Subcutaneous abdominal adipose tissue (tissue), 5 donors: ENCODE data around the gene MYL6B.
"Not testable (repeated sequence)": the region's sequence is repeated elsewhere in the genome, so short reads cannot be mapped to it uniquely, and the experiment has no call there.

Experiments used
- H3K27ac ChIP-seq: one replicate; pipeline ENCODE4 v1.7.0; 2013; ENCODE audit warnings: low read depth, mild to moderate bottlenecking, inconsistent platforms, low read length, moderate library complexity
- H3K27me3 ChIP-seq, 5 donors: one replicate each; pipeline ENCODE4 v1.7.0; 2013; ENCODE audit warnings: low read length in 5 of 5, inconsistent platforms in 1 of 5; ENCODE audit not compliant: control insufficient read depth in 5 of 5, insufficient read depth in 4 of 5
- H3K36me3 ChIP-seq, 5 donors: one replicate each; pipeline ENCODE4 v1.7.0; 2013; ENCODE audit warnings: low read length in 5 of 5; ENCODE audit not compliant: control insufficient read depth in 5 of 5, insufficient read depth in 5 of 5
- H3K4me1 ChIP-seq, 5 donors: one replicate each; pipeline ENCODE4 v1.7.0; 2013; ENCODE audit warnings: low read length in 5 of 5, mild to moderate bottlenecking in 3 of 5, moderate library complexity in 1 of 5; ENCODE audit not compliant: control insufficient read depth in 5 of 5, insufficient read depth in 5 of 5
- H3K4me3 ChIP-seq, 5 donors: one replicate each; pipeline ENCODE4 v1.7.0; 2013; ENCODE audit warnings: low read length in 5 of 5, low read depth in 1 of 5
- H3K9ac ChIP-seq, 5 donors: one replicate each; pipeline ENCODE4 v1.7.0; 2013; ENCODE audit warnings: low read length in 5 of 5, mild to moderate bottlenecking in 4 of 5, moderate library complexity in 3 of 5
- H3K9me3 ChIP-seq, 5 donors: one replicate each; pipeline ENCODE4 v1.7.0; 2013; ENCODE audit warnings: low read length in 5 of 5; ENCODE audit not compliant: control insufficient read depth in 5 of 5
- donor health status: healthy.
- donor health status: healthy.
- donor health status: healthy.
- donor health status: healthy.
- donor health status: healthy.

The MYL6B gene

DNA sequence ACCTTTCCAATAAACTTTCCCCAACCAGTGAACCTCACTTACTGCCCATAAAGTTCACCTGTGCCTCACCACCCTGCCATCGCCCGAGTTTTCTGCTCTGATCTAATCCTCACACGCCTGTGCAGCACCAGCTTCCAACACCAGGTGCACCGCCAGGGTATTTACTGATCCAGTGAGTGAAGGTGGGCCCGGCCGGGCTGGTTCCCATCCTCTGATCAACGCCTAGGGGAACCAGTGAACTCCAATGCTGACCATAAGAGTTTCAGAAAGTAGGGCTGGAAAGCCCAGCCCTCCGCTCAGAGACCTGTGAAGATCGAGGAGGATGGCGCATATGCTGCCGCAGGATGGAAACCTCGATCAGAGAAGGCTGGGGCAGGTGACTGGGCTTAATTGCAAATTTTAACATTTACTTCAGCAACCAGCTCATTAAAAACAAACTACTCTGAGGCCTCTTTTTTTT is 685 bp upstream of the MYL6B start:
- Histone ChIP-seq H3K27me3 (no peaks in the 10 kb centered on the region), H3K36me3 (no peaks in the 10 kb centered on the region), H3K9me3 (no peaks in the 10 kb centered on the region), H3K4me1 (peaks cover 6 to 39% (median 33%) of the 10 kb centered on the region in 5 donors), H3K9ac (peak overlapping the region; percentile 73 to 79 (median 78)), H3K4me3 (peak overlapping the region; percentile 53 to 82 (median 74)), H3K27ac (peak overlapping the region; percentile 92)

DNA sequence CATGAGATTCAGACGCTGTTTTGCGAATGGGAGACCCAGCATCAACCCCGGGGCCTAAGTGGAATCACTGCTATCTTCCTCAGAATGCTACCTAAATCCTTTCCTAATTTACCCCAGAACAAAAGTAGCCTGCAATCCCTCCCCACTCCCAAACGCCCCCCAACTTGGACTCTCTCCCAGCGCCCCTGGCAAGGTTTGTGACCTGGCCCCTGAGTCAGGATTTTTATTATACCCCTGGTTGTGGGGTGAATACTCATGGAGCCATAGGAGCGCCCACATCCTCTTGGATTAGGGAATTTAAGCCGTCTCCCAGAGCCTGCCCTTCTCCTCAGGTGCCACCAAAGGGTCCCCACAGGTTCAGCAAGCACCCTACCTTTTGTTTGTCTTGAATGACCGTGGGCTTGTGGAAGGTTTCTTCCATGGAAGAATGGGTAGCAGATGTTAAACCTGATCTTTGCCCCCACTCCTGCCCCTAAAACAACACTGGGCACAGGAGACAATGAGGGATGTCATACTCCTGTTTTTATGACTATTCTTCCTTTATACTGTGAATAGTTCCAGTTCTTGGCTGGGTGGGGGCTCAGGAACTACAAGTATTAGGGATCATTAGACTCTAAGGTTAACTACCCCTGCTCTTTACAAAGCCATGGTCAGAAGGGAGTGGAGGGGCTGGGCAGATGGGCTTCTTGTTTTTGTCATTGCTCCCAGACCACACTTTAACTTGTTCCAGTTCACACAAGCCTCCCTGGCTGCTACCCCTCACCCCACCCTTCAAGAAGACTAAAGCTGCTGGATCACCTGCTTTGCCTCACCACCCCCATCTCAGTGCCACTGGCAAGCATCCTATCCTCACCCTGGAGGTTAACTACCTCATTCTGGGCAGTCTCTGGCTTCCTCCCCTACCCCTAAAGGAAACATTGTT is 630 bp downstream of the MYL6B start:
- no peaks in the 10 kb centered on the region for H3K9me3 ChIP-seq
- H3K4me3 ChIP-seq = peak overlapping the region; percentile 53 to 83 (median 74)
- peaks cover 3 to 38% (median 33%) of the 10 kb centered on the region in 5 donors for H3K4me1 ChIP-seq
- peak overlapping the region; percentile 92 for H3K27ac ChIP-seq
- H3K36me3 ChIP-seq = no peaks in the 10 kb centered on the region
- no peaks in the 10 kb centered on the region for H3K27me3 ChIP-seq
- peak overlapping the region; percentile 33 to 78 (median 71) for H3K9ac ChIP-seq

DNA sequence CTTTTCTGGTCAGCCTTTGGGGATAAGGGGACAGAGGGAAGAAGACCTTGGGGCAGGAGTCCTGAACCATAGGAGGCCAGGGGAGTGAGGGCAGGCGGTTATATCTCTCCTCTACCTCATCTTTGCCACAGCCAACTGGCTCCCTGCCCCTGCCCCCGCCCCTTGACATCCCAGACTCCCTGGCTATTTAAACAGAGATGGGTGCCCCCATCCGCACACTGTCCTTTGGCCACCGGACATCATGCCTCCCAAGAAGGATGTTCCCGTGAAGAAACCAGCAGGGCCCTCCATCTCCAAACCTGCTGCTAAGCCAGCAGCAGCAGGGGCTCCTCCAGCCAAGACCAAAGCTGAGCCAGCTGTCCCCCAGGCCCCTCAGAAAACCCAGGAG is 1.3 kb downstream of the MYL6B start:
- Histone ChIP-seq H3K36me3 (no peaks in the 10 kb centered on the region), H3K27me3 (no peaks in the 10 kb centered on the region), H3K9me3 (no peaks in the 10 kb centered on the region), H3K27ac (no peak overlapping the region), H3K4me3 (no peak overlapping the region), H3K4me1 (peaks cover 3 to 38% (median 34%) of the 10 kb centered on the region in 5 donors), H3K9ac (peak overlapping the region in 1 of 5 donors; percentile 33)

DNA sequence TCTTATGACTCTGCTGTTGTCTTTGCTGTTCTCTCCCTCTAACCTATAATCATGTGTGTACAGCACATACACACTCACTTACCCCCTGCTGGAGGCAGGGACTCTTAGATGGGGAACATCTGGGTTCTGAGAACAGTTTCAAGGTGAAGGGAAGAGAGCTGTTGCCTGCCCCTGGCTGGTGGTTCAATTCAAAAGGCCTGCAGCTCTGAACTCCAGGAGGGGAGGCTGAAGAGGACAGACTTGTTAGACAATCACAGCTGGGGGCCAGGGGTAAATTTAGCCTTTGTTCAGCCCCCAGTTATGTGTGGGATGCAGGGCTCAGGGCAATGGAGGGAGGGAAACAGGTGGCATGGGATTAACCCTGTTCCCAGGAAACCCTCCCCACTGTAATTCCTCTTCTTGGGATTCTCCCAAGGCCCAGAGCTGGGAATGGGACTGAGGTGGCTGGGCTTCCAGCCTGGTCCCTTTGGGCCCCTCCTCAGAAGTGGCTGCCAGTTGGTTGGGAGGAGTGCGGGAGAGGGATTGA is 1.9 kb downstream of the MYL6B start:
- no peak overlapping the region for H3K27ac ChIP-seq

DNA sequence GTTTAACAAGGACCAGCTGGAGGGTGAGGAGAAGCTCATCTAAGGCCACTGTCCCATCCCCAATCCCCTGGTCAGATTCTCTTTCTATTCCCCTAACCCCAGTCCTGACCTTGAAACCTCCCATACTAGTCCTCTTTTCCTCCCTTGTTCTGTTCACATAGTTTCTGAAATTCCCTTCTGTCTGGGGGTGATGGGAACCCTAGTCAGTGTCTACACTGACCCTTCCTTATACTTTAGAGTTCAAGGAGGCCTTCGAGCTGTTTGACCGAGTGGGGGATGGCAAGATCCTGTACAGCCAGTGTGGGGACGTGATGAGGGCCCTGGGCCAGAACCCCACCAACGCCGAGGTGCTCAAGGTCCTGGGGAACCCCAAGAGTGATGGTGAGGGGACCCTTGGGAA is 2.4 kb downstream of the MYL6B start:
- no peak overlapping the region for H3K4me3 ChIP-seq
- no peaks in the 10 kb centered on the region for H3K27me3 ChIP-seq
- no peaks in the 10 kb centered on the region for H3K9me3 ChIP-seq
- H3K4me1 ChIP-seq = peaks cover 6 to 49% (median 44%) of the 10 kb centered on the region in 5 donors
- no peak overlapping the region for H3K27ac ChIP-seq
- H3K36me3 ChIP-seq = peaks cover 0 to 4% (median 4%) of the 10 kb centered on the region in 5 donors
- no peak overlapping the region for H3K9ac ChIP-seq

More for the DNA sequence above, 1.9 kb downstream of the MYL6B start:
- no peaks in the 10 kb centered on the region for H3K9me3 ChIP-seq
- H3K4me1 ChIP-seq = peaks cover 3 to 44% (median 38%) of the 10 kb centered on the region in 5 donors
- no peaks in the 10 kb centered on the region for H3K36me3 ChIP-seq
- no peak overlapping the region for H3K9ac ChIP-seq
- H3K27me3 ChIP-seq = no peaks in the 10 kb centered on the region
- H3K4me3 ChIP-seq = no peak overlapping the region

DNA sequence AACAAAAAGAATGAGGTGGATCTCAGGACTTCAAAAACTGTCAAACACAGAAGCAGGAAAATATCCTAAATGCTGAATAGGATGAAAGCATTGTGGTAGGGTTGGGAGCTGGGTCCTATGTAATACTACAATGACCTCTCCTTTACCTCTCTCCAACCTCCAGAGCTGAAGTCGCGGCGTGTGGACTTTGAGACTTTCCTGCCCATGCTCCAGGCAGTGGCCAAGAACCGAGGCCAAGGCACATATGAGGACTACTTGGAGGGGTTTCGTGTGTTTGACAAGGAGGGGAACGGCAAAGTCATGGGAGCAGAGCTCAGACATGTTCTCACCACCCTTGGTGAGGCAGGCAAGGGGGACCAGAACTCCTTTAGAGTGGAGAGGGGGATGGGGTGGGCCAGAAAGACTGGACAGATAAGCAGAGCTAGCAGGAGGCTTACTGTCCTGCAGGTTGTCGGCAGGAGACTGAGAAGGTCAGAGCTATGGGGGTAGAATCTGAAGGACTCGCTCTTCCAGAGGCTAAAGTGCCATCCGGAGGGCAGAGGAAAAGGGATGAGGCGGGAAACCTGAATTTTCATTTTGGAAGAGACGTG is 3.0 kb downstream of the MYL6B start:
- H3K27ac ChIP-seq = no peak overlapping the region
- H3K36me3 ChIP-seq = peaks cover 0 to 10% (median 9%) of the 10 kb centered on the region in 5 donors
- no peak overlapping the region for H3K9ac ChIP-seq
- H3K9me3 ChIP-seq = no peaks in the 10 kb centered on the region
- H3K27me3 ChIP-seq = no peaks in the 10 kb centered on the region
- H3K4me3 ChIP-seq = no peak overlapping the region
- peaks cover 11 to 54% (median 48%) of the 10 kb centered on the region in 5 donors for H3K4me1 ChIP-seq

DNA sequence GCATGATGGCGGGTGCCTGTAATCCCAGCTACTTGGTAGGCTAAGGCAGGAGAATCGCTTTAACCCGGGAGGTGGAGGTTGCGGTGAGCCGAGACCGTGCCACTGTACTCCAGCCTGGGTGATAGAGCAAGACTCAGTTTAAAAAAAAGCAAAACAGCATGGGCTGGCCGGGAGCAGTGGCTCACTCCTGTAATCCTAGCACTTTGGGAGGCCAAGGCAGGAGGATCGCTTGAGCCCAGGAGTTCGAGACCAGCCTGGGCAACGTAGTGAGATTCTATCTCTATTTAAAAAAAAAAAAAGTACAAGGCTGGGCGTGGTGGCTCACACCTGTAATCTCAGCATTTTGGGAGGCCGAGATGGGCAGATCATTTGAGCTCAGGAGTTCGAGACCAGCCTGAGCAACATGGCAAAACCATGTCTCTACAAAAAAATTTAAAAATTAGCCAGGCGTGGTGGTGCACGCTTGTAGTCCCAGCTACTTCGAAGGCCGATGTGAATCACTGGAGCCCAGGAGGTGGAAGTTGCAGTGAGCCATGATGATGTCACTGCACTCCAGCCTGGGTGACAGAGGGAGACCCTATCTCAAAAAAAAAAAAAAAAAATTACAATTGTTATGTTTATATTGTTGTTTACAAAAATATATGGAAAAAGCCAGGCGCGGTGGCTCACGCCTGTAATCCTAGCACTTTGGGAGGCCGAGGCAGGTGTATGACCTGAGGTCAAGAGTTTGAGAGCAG is 4.2 kb downstream of the MYL6B start:
- H3K9me3 ChIP-seq, H3K27me3 ChIP-seq: not testable (repeated sequence)
- Histone ChIP-seq H3K36me3 (peaks cover 0 to 22% (median 22%) of the 10 kb centered on the region in 5 donors), H3K4me1 (peaks cover 18 to 57% (median 50%) of the 10 kb centered on the region in 5 donors), H3K9ac (peak overlapping the region in 3 of 5 donors; percentile 57 to 75 (median 65)), H3K27ac (peak overlapping the region; percentile 92), H3K4me3 (peak overlapping the region in 4 of 5 donors; percentile 62 to 98 (median 82))

DNA sequence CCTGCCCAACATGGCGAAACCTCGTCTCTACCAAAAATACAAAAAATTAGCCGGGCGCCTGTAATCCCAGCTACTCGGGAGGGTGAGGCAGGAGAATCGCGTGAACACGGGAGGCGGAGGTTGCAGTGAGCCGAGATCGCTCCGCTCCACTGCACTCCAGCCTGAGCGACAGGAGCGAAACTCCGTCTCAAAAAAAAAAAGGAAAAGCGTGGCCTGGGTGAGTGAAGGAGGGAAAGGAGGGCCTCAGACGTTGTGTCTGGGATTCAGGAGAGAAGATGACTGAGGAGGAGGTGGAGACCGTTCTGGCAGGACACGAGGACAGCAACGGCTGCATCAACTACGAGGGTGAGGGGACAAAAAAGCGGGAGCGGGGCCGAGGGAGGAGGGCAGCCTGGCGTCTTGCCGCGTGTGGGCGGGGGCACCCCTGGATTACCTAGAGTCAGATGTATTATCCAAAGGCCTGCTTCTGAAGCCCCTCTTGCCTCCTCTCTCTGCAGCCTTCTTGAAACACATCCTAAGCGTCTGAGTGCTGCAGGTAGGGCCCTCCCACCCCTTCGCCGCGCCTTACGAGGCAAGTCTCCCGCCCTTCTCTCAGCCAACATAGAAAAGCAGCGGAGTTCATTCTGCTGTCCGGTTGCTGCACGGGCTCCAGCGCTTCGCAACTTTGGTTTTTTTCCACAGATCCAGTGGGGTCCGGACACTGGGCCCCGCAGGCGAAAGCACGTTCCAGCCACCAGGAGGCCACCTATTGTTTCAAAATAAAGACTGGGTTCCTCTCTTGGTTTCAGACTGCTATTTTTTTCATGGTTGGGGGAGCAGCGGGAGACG is 5.0 kb downstream of the MYL6B start:
- Histone ChIP-seq H3K27me3 (no peaks in the 10 kb centered on the region), H3K9me3 (no peaks in the 10 kb centered on the region), H3K4me1 (peaks cover 18 to 56% (median 53%) of the 10 kb centered on the region in 5 donors), H3K4me3 (peak overlapping the region; percentile 62 to 98 (median 80)), H3K9ac (peak overlapping the region in 4 of 5 donors; percentile 57 to 75 (median 68)), H3K27ac (peak overlapping the region; percentile 92), H3K36me3 (peaks cover 0 to 30% (median 29%) of the 10 kb centered on the region in 5 donors)
